ENCODE measurements around the gene HAL.
"Not testable (repeated sequence)": the region's sequence is repeated elsewhere in the genome, so short reads cannot be mapped to it uniquely, and the experiment has no call there.

The HAL gene

DNA sequence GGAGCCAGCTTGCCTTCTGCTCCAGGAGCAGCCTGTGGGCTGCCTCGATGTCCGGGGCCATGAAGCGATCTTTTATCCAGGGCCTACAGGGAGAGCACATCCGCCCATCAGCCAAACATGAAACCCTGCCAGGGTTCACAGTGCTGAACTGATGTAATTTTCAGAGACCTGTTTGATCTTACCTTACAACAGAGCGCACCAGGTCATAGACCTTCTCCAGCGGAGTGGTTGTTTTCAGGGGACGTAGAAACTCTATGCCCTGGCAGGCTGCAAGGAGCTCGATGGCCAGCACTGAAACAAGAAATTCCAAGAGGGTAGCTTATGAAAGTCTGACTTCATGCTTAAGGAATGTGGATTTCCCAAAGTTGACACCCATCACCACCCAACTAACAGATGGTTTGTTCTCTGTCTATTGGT is 19.7 kb downstream of the HAL start:
- no peak for DNase-seq

DNA sequence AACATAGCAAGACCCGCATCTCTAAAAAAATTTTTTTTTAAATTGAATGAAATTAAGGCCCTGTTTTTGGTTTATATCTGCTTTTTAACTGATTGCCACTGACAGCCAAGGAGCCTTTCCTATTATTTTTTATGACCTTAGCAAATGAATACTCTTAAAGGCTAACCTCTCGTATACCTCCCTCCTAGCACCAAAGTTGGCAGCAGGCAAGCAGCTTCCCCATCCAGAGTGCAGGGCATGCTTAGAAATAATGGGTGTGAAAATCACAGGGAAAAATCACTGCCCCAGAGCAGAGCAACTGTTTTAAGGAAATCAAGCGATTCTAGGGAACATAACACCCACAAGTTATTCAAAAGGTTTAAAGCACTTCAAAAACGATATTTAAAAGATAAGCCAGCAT is 20.7 kb downstream of the HAL start:
- no peak for DNase-seq

DNA sequence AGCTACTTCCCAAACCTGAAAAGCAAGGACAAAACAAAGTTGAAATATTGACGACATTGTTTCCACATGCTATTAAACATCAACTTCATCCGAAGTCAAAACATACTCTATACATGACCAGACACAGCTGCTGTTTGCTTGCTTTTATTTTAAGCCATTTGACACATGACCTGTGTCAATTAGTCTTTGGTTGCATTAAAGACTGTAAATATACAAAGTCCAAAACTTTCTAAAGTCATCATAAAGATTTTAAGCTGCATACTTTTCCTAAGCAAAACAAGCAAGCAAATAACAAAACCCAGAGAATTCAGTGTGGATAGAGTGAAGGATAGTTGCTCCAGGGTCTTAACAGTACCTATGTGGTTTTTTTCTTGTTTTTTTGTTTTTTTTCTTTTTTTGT is 21.8 kb downstream of the HAL start:
- no peak for DNase-seq

DNA sequence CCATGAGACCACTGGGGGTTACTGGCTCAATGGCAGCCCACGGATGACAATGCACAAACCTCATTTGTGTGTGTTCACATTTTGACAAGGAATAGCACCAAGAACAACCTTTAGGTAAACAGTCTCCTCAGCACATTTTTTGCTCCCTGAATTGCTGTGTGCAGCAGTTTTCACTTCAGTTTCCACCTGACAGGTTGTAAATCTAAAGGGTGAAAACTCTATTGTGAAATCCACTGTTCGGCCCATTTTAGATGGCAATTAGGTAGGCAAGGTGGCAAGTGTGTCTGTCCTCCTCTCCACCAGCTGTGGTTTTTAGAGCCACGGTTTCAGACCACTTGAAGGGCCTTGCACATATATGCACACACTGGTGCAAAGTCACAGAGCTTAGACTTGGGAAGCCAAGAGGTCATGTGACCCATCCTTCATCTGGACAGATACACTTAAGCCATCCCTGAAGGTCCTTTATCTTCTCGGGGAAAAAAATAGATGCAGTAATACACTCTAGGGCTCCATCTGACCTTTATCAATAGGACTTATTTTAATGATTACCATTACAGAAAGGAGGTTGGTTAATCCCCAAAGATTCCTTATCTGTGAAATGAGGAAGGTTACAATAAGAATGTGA is 23.2 kb downstream of the HAL start:
- no peak for DNase-seq

DNA sequence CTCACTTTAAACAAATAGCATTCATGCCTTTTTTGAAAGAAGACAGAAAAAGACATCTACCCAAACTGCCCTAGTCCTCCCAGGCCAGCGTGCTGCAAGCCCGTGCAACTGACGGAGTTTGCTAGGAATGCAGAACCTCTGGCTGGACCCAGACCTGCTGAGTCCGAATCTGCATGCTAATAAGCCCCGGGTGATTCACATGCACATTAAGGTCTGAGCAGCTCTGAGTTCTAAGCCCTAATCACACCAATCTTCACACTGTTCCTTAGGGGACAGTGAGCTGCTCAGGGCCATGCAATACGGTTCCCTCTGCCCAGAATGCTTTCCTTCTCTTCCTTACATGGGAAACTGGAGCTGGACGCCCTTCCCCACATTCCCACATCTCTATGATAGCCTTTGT is 25.2 kb downstream of the HAL start:
- no peak for DNase-seq

DNA sequence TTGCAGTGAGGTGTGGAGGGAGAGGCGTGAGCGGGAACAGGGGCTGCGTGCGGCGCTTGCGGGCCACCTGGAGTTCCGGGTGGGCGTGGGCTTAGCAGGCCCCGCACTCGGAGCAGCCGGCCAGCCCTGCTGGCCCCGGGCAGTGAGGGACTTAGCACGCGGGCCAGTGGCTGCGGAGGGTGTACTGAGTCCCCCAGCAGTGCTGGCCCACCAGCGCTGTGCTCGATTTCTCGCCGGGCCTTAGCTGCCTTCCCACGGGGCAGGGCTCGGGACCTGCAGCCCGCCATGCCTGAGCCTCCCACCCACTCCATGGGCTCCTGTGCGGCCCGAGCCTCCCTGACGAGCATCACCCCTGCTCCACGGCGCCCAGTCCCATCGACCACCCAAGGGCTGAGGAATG is 27.0 kb downstream of the HAL start:
- DNase-seq = not testable (repeated sequence)

DNA sequence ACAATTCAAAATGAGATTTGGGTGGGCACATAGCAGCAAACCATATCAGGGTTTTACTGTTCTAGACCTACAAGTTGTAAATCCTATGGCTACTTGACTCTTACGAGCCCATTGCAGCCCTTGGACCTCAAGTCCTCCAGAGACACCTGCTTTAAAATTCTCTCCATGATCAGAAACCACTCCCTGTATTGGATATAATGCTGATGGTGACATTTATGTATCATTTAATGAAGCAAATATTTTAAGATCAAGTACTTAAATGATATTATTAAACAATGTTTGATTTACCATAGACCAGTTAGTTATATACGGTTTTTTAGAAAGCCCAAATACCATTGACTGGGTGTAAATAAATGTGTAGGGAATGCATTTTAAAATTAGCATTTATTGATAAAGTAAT is 28.8 kb downstream of the HAL start:
- no peak for DNase-seq

DNA sequence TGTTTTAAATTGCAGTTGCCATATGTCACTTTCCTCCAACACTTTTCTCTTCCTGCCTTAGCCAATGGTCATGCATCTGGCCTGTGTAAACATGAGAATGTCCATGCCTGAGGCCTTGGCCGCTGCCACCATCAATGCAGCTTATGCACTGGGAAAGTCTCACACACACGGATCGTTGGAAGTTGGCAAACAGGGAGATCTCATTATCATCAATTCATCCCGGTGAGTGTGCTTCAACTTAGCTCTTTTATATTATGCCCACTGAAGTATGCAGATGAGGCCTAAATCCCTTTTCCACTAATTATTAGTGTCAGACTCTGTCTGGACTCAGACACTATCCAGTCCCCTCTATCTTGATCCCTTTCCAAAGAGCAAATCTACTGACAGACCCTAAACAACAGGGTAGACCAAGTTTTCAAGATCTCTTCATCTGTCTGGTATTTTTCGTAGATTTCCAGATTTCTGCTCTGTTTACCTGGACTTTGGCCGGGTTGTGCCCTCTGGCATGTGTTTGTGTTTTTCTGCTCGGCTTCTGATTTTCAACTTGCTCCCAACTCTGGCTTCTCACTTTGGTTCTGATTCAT is 29.8 kb downstream of the HAL start:
- no peak for DNase-seq

DNA sequence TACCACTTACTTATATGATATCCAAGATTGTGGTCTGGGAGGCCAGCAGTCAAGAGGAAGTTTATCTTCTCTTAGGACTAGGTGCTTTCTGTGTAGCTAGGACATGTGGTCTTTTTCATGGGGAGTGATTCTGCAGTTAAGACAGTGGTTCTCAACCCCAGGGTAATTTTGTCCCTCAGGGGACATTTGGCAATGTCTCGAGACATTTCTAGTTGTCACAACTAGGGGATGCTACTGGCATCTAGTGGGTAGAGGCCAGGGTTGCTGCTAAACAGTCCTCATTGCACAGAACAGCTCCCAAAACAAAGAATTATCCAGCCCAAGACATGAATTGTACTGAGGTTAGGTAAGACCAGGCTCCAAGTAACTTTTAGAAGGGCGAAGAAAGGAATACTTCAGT is 33.0 kb downstream of the HAL start:
- no peak for DNase-seq

DNA sequence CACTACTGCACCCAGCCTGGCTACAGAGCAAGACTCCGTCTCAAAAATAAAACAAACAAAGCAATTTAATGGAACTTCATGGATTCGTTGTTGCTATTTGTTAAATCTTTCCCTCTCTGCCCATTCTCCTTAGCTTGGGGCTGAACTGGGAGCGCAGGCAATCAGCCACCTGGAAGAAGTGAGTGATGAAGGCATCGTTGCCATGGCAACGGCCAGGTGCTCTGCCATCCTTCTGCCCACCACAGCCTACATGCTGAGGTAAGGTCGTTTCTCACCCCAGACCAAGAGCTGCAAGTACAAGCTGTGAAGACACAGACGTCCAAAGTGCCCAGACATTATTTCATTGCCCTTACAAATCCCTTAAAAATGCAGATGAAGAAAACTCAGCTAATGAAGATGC is 33.9 kb downstream of the HAL start:
- no peak for DNase-seq

DNA sequence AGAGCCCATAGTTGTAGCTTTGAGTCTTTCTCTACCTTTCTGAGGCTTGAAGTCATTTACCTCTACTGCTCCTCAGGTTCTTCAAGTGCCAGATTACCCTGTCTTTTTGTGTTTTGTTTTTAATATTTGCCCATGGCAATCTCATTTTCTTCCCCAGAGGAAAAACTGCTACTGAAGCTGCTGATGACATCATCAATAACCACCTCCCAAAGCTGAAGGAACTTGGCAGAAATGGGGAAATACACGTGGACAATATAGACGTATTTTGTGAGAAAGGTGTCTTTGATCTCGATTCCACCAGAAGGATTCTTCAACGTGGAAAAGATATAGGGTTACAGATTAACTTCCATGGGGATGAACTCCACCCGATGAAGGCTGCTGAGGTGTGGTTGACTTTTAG is 35.9 kb downstream of the HAL start:
- DNase-seq = no peak

DNA sequence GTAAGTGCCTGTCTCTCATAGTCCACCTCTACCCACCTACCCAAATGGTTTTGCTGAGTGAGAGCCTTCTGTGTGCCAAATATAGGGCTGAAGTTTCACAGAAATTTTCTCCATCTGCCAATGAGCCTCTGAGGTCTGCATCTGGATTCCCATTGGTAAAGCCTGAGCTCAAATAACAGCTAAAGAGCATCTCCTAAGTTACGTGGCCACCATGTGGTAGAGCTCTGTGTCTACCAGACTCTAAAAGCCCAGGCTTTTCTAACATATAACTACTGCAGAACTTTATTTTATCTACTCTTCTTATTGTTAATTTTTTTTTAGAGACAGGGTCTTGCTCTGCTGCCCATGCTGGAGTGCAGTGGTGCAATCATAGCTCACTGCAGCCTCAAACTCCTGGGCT is 37.0 kb downstream of the HAL start:
- DNase-seq = no peak

DNA sequence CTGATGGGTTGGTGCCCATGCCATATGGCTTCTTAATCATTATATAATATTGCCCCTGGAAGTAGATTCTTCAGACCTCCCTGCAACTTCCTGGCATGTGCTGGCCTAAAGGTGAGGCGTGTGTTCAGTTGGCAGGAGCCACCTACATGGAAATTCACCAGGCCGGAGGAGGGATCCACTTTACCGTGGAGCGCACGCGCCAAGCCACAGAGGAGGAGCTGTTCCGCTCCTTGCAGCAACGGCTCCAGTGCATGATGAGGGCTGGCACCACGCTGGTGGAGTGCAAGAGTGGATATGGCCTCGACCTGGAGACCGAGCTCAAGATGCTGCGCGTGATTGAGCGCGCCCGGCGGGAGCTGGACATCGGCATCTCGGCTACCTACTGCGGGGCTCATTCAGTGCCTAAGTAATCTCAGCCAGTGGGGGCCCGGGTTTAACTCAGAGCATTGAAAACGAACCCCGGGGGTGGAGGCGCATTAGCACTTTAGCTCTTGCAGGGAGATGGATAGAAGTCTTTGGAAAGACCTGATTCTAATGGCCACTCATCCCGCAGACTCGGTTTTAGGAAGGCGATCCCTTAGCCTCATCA is 39.5 kb downstream of the HAL start:
- DNase-seq = no peak

DNA sequence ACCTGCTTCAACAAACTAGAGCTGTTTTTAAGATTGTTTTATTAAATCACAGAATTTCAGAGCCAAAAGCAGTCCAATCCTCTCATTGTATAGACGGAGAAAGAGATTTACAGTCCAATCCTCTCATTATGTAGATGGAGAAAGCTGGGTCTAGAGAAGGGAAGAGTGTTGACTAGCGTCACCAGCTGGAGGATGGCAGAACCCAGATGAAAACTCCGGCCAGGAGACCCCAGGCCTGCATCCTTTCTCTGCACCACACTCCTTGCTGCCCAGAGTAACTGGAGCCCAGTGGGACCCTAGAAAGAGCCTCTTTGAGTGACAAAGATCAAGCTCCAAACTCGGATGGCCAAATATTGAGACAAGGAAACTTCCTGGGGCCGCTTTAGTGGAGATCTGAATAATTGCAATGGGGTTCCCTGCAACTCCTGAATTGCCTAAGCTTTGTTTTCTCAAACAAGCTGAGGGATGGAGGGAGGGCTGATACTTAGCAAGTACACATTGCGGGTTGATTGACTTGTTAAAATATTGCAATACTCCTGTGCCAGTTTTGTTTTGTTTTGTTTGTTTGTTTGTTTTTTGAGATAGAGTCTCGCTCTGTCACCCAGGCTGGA is 40.5 kb downstream of the HAL start:
- no peak for DNase-seq

DNA sequence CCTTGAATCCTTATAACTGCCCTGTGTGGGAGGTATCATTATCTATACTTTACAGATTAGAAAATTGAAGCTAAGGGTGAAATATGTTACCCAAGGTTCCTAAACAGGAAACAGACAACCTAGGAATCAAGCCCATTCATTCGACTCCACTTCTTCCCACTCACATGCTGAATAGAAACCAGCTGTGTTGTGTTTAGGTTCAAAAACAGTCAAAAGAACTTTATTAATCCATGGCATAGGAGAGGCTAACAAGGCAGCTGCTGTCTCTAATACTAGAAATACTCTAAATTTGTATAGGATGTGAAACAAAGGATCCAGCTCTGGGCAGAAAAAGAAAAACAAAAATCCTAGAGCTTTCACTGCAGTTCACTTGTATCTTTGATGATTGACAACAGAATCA is 43.1 kb downstream of the HAL start:
- no peak for DNase-seq

DNA sequence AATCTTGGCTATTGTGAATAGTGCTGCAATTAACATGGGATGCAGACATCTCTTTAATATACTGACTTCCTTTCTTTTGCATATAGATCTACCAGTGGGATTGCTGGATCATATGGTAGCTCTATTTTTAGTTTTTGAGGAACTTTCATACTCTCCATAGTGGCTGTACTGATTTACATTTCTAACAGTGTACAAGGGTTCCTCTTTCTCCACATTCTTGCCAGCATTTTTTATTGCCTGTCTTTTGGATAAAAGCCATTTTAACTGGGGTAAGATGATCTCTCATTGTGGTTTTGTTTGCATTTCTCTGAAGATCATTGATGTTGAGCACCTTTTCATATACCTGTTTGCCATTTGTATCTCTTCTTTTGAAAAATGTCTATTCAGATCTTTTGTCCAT is 44.6 kb downstream of the HAL start:
- no peak for DNase-seq

DNA sequence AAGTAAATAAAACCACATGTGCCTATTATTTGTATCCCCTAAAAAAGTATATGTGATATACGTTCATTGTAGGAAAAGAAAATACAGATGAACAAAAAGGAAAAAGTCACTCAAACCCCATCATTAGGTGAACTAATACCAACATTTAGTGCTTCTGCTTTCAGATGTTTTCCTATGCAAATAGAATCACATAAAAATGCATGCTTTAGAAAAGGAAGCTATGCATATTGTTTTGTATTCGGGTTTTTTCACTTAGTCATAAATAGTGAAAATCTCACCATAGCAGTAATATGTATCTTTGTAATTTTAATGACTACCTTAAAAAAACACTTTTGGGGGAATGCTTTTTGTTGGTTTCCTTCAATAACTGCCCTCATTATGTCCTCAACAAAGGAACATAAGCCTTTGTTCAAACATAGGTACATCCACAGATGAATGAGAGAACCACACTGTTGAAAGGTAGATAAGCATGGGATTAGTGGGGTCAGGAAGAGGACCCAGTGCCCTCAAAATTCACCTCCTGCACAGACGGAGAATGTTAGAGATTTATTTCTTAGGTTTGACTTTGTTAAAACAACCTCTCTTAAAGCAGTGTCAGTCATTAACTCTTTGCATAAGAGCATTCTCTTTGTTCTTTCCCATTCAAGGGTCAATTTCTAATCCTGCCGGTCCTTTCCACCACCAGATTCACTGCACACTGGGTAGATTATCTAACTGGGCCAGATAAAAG is 46.5 kb downstream of the HAL start:
- DNase-seq = no peak

DNA sequence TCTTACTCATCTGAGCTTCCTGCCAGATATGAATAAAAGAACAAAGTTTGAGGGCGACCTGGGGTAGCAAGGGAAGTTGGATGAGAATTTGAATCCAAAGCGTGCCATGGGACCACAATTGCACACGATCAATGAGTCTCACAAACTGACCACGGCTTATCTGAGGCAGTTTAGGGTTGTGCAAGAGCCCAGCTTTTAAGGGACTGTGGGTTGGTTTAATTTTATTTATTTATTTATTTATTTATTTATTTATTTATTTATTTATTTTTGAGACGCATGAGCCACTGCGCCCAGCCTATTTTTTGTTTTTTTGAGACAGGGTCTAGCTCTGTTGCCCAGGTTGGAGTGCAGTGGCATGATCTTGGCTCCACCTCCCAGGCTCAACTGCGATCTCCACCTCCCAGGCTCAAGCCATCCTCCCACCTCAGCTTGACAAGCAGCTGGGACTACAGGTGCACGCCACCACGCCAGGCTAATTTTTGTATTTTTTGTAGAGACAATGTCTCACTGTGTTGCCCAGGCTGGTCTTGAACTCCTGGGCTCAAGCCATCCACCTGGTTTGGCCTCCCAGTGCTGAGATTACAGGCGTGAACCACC is 51.9 kb downstream of the HAL start:
- DNase-seq = no peak

DNA sequence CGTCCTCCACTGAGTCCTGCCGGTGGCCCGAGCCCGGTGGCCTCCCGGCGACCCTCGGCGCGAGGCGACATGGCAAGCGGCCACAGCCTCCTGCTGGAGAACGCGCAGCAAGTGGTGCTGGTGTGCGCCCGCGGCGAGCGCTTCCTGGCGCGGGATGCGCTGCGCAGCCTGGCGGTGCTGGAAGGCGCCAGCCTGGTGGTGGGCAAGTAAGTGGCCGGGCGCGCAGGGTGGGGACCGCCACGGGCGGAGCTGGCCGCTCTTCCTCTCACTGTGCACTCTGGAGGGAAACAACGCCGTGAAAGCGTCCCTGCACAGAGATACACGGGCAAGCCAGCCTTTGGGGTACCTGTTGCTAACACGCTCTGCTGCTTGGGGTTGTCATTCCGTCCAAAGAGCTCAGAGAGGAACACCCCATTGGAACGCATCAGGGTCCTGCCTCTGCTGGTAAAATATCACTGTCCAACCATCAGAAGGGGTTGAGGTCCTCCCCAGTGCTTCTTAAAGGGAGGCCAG is 52.8 kb downstream of the HAL start, which contains the start of gene AMDHD1:
TSS of gene AMDHD1 (plus strand) at position 2 of the 513 bp plus-strand sequence. CDS start at position 70, 68 bp downstream.
- DNase-seq = peak; percentile 39

DNA sequence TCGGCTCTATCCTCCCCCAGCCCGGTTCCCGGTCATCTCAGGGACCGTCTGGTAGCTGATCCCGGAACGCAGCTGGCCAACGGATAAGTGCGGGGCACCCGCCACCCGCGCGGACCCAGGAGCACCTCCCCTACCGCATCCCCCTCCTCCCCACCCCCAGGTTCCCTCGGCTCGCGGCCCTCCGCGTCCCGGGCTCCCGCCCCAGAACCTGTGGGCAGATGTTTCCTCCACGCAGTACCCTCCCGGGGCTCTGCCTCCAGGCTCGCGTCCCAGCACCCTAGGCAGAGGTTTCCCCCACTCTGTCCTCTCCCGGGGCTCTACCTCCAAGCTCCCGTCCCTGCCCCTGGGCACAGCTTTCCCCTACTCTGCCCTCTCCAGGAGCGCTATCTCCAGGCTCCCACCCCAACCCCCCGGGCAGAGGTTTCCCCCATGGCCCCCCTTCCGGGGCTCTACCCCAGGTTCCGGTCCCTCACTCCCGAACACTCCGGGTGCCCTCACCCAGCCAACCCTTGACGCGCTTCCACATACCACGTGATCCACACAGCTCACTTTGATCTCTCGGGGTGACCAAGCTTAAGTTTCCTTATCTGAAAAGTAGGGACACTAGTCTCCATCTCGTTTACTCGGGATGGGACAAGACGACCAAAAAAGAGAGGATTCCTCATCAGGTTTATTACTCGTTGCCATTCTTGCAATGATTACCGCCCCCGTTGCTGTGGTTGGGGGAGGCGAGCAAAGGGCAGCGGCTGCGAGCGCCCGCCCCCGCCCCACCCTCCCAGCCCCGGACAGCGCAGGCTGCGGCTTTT is 53.4 kb downstream of the HAL start, which contains the start of gene CCDC38:
TSS of gene CCDC38 (minus strand) at position 91 of the 806 bp plus-strand sequence. CDS start 6,105 bp downstream, outside the sequence.
- peak; percentile 70 for DNase-seq

DNA sequence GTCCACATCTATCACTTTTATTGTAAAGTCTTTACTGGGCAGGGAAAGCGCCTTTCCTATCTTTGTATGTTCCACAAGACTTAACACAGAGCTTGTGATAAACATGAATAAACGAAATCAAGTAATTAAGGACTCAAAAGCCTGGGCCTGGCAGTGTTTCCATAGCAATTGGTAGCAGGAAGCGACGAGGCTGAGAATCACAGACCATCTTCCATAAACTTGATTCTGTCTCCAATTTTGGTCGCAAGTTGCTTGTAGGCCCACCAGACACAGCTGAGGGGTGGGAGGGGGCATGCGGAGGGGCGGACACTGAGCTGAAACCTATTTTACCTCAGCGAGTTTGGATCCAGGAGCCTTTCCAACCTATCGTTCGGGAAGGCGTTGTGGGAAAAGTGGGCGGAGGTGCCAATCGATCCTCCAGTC is 54.0 kb downstream of the HAL start:
- DNase-seq = no peak

DNA sequence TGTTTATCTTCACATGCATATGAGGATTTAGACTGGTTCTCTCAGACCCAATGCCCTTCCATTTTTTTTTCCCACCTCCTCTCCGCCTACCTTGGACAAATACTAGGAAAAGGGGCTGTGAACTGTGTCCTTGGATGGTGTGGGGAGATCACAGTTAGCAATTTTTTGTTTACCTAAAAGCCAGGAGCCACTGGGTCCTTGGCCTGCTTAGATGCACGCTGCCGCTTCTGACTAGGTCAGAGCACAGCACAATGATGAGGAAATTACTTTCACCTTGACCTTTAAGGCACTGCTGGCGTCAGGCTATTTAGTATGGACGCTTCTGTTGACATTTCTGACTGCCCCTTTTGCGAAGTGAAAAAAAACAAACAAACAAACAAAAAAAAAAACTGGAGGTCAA is 55.6 kb downstream of the HAL start:
- DNase-seq = no peak

Measured in effector CD8-positive, alpha-beta T cell (primary cell).